HG03097 (cell line): ENCODE results near the gene AP1S1.
"Not testable (repeated sequence)": the region's sequence is repeated elsewhere in the genome, so short reads cannot be mapped to it uniquely, and the experiment has no call there.

Experiments used
- ATAC-seq: cut with Tn5 transposase; IDR thresholded peaks from one replicate; pipeline ENCODE4 v1.9.1; 2021; ENCODE audit not compliant: unreplicated experiment, low FRiP score

AP1S1 gene

DNA sequence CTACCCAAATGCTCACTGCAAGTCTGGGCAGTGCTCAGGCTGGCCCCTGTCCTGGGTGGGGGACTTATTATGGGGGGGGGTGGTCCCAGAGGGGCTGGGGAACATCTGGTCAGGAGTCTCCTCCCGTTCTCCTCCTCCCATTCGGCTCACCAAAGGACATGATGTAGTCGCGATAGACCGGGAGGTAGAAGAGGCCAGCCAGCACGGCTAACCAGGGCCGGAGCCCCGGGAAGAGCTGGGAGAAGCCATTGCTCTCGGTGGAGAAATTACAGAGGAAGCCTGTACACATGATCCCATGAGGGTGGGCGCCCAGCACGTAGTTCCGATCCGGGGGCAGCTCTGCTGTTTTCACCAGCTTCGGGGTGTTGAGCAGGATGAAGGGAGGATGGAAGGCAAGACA is 44.2 kb downstream of the AP1S1 start:
- ATAC-seq: no peak

DNA sequence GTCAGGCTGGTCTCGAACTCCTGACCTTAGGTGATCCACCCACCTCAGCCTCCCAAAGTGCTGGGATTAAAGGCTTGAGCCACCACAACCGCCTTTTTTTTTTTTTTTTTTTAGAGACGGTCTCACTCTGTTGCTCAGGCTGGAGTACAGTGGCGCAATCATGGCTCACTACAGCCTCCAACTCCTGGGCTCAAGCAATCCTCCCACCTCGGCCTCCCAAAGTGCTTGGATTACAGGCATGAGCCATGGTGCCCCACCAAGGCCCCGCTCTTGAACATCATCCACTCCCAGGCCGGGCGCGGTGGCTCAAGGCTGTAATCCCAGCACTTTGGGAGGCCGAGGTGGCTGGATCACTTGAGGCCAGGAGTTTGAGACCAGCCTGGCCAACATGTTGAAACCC is 45.2 kb downstream of the AP1S1 start:
- ATAC-seq: not testable (repeated sequence)

DNA sequence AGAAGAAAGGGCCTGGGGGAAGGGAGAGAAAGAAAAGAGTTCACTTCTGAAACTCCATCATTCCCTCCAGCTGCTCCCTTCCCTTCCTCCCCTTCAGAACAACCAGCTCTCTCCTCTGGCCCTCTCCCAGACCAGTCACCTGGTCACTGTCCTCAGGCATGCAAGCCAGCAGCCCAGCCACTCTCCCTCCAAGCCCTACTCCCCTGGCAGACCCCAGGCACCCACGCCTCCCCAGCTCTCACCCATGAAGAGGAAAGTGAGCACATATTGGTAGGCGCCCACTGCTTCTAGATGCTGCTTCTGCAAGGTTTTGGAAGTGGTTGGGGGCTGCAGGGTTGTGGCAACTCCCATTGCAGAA is 46.2 kb downstream of the AP1S1 start:
- no peak for ATAC-seq

DNA sequence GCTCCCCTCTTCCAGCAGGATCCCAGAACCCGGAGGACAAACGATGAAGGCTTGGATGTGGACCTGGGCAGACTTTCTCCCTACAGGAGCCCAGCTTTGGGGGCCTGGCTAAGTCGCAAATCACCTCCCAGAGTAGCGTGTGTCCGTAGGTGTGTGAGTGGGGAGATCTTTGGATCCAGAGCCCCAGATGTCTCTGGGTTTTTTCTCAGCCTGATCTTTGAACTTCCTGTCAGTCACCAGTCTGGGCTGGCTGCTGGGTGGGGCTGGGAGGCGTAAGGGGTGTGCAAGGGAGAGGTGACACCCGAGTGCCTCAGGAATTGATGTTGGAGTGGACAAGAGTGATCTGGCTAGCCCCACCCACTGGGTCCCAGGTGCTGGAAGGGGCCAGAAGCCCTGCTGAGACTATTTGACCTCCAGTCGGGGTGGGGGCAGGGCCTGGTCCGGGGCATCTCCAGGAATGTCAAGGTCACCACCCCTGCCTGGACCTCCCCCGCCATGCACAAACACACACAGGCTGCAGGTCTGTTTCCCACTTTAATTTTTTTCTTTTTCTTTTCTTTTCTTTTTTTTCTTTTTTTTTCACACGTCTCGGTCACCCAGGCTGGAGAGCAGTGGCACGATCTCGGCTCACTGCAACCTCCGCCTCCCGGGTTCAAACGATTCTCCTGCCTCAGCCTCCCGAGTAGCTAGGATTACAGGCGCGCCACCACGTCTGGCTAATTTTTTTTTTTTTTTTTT is 46.8 kb downstream of the AP1S1 start, which contains the start of gene MOGAT3:
Gene MOGAT3 (minus strand): TSS at position 175 of the 738 bp plus-strand sequence. CDS start 182 bp downstream, outside the sequence.
- ATAC-seq: no peak

DNA sequence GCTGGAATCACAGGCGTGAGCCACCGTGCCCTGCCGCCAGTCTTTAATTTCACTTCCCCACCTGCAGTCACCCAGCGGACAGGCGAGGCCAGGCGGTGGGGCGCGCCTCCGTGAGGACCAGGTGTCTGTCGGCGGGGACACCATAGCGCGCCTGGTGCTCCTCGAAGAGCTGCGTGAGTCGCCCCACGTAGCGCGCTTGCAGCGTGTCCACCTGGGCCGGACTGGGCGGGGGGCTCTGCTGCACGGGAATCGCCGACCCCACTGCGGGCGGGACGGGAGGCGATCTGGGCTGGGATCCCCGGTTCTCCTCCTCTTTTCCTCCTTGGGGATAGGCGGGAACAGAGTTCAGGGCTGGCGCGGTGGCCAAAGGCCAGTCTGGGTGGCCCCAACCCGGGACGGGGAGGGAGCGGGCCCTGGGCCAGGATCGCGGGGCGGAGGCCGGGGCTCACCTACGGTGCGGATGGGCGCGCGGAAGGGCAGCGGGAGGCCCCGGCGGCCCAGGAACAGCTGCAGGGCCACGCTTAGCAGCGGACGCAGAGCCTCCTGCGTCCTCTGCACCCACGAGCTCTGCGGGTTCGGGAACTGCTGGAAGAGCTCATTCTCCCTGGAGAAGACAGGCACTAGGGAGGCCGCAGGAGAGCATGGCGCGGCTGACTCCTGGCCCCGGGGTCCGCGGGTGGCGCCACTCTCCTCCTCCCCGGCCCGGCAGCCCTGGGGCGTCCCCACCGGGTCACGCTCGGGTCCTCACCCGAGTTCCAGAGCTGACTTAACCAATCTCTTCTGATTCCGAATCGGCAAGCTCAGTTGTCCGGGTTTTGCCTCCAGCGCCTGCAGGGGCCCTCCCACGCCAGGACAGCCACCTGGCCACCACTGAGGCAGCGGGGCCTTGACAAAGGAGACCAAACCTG is 47.7 kb downstream of the AP1S1 start:
- no peak for ATAC-seq

DNA sequence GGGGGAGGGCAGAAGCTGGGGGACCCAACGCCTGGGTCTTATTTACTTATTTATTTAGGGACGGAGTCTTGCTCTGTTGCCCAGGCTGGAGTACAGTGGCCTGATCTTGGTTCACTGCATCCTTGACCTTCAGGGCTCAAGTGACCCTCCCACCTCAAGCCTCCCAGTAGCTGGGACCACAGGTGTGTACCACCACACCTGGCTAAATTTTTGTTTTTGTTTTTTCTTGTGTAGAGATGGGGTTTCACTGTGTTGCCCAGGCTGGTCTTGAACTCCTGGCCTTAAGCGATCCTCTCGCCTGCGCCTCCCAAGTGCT is 48.3 kb downstream of the AP1S1 start:
- no peak for ATAC-seq

DNA sequence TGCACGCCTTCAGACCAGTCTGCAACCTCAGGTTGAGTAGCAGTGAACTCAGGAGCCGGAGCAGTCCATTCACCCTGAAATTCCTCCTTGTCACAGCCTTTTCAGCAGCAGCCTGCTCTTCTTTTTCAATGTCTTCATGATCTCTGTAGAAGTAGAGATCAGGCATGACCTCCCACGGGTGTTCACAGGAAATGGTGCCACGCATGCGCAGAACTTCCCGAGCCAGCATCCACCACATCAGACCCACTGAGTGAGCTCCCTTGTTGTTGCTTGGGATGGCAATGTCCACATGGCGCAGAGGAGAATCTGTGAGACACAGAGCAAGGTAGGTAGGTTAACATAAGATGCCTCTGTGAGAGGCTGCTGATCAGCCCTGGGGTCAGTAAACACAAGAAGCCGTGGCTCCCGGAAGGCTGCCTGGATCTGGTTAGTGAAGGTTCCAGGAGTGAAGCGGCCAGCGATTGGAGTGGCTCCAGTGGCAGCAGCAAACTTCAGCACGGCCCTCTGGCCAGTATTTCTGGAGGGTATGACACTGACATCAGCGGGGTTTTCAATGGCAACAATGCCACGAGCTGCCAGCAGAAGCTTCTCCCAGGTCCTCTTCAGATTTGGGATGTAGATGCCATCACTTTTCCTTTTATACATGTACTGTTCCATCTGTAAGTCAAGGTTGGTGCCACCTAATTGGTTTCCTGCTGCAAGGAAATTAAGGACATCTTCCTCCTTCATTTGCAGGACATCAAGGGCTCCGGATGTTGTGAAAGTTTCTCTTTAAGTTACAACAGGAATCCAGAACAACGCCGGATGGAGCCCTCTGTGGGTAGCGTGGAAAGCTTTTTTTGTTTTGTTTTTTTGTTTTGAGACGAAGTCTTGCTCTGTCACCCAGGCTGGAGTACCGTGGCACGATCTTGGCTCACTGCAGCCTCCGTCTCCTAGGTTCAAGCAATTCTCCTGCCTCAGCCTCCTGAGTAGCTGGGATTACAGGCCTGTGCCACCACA is 49.8 kb downstream of the AP1S1 start:
- not testable (repeated sequence) for ATAC-seq

DNA sequence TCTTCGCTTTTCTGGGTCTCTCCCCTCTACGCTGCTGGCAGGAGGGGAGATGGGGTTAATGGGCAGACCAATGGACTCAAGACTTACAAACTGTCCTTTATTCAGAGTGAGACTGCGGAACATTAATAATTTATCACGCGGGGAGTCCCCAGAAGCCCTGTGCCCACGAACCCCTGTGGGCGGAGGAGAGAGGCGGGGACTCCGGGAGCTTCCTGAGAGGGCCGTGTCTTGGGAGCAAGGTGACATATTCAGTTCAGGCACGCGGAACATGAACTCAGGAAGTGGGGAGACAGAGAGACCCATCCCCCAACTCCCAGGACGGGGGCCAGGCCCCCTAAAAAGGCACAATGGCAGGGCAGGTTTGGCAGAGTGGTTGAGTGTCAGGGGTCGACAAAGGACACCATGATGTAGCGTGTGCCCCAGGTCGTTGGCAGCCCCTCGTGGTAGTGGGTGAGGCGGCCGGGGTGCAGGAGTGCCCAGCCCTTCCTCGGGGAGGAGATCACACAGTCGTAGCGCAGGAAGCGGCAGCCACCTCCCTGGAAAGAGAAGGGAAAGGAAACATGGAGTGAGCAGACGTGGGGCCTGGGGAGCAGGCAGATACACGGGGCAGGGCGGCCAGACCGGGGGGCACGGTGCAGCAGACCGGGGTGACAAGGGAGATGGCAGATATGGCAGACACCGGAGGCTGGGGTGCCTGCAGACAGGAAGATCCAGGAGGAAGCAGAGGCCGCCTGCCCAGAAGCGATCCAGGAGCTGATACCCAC is 51.8 kb downstream of the AP1S1 start:
- no peak for ATAC-seq

DNA sequence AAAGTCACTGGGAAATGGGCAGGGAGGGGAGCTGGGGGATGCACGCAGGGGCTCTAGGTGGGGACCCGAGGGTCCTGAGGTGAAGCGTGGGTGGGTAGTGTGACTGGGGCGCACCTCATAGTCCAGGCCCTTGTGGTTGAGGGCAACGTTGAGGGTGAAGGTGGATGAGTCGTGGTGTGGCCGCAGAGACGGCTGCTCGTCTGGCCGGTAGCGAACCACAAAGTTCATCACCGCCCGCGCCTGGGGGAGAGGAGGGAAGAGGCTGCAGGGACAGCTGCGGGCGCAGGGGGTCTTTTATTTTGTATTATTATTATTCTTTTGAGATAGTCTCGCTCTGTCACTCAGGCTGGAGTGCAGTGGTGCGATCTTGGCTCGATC is 52.4 kb downstream of the AP1S1 start:
- ATAC-seq: no peak

DNA sequence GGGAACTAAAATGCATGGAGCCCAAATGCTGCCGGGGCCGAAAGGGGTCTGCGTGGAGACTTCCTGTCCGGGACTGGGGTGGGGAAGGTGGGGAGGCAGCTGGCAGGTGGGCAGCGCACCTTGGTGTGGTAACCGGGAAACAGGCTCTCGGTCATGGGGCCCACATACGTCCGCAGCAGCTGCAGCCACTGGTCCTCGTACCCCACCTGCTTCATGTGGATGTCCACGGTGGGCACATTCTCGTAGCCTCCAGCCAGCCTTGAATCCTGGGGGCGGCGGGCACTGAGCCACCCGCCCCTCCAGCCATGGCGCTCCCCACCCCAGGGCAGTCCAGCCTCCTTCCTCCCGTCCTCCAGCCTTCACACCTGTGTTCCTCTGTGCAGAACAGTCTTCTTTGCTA is 53.2 kb downstream of the AP1S1 start:
- ATAC-seq: no peak

DNA sequence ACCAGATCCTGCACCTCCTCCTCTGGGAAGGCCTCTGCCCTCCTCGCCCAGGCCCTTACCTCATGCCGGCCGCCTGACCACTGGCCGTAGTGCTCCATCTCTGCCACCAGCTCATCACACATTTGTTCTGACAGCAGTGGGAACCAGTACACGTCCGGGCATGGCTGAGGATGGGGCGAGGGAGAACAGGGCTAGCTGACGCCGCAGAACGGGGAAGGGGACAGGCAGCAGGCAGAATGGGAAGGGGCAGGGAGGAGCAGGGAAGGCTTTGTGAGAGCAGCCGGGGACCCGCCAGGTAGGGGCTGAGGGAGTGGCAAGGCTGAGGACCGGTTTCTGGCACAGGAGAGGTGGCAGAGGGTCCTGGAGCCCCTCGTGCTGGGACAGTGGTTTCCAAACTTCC is 54.5 kb downstream of the AP1S1 start:
- ATAC-seq: no peak

DNA sequence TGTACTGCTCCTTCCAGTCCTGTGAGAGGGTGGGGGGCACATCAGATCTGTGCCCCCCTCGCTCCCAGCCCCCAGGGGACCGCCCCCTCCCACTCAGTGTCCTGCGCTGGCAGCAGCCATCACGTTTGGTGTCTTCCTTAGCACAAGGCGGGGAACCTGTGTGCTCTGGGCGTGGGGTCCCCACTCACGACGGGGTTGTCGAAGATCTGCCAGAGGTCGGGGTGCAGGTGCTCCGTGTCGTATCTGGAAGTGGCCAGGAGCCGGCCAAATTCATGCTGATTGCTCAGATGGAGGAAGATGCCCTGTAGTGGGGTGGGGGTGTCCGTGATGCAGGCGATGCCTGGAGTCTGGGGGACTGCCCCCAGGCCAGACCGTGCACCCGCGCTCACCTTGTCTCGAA is 55.9 kb downstream of the AP1S1 start:
- ATAC-seq: no peak
